Osteoblast (primary cell): Measurements from ENCODE around the gene NEMP2. TPM values are rescaled to one million over a fixed set of nuclear protein-coding genes. Genes with fewer than 3 reads are reported as not detected.

ENCODE experiments used
- DNase-seq: peaks from one replicate; pipeline ENCODE4 v3.0.0; 2011; ENCODE audit warnings: low spot score, mixed read lengths; ENCODE audit not compliant: insufficient read length; ENCODE audit errors: missing footprints
- H2AFZ ChIP-seq: 2 replicates; pipeline ENCODE4 v1.6.0; 2011; ENCODE audit warnings: mild to moderate bottlenecking, low read length
- H3K27ac ChIP-seq: 2 replicates; pipeline ENCODE4 v1.5.1; 2011; ENCODE audit warnings: mild to moderate bottlenecking, low read depth, low read length, moderate library complexity
- H3K27me3 ChIP-seq: 2 replicates; pipeline ENCODE4 v1.6.0; 2012; ENCODE audit warnings: mild to moderate bottlenecking, control low read depth, inconsistent platforms, low read length, moderate library complexity; ENCODE audit not compliant: insufficient read depth
- H3K36me3 ChIP-seq: 2 replicates; pipeline ENCODE4 v1.5.1; 2011; ENCODE audit warnings: mild to moderate bottlenecking, low read length, control low read depth, moderate library complexity; ENCODE audit not compliant: insufficient read depth
- H3K4me1 ChIP-seq: 2 replicates; pipeline ENCODE4 v1.5.1; 2011; ENCODE audit warnings: mild to moderate bottlenecking, low read length, control low read depth, moderate library complexity; ENCODE audit not compliant: insufficient read depth
- H3K4me2 ChIP-seq: 2 replicates; pipeline ENCODE4 v1.6.0; 2011; ENCODE audit warnings: mild to moderate bottlenecking, low read length; ENCODE audit not compliant: insufficient read depth
- H3K4me3 ChIP-seq: fragments of 200-600 bp; sonication (generic); 3 replicates; pipeline ENCODE4 v1.5.1; 2012; ENCODE audit warnings: mild to moderate bottlenecking, low read length, inconsistent platforms; ENCODE audit not compliant: insufficient read depth
- H3K79me2 ChIP-seq: 2 replicates; pipeline ENCODE4 v1.6.0; 2012; ENCODE audit warnings: mild to moderate bottlenecking, low read length, control low read depth, inconsistent platforms; ENCODE audit not compliant: insufficient read depth
- H3K9me3 ChIP-seq: 2 replicates; pipeline ENCODE4 v1.5.1; 2011; ENCODE audit warnings: low read depth, low read length, control low read depth
- H4K20me1 ChIP-seq: 2 replicates; pipeline ENCODE4 v1.6.0; 2012; ENCODE audit warnings: mild to moderate bottlenecking, low read length, control low read depth; ENCODE audit not compliant: insufficient read depth
- CTCF ChIP-seq: IDR thresholded peaks from 2 replicates; pipeline ENCODE4 v1.5.1; 2011; ENCODE audit warnings: mild to moderate bottlenecking, low read depth, low read length, moderate library complexity; ENCODE audit errors: extremely low read depth
- total RNA-seq: library from RNA; depleted of rRNA; stranded (reverse); fragments of >200 nt; gene quantifications from 2 replicates; pipeline ENCODE4 v1.2.3, GENCODE V29; 2012

NEMP2 gene
- total RNA-seq, 1 donor = 4.7 TPM

GRCh38 chr2:190582019-190582418 lies 47.5 kb upstream of the NEMP2 start:
- Histone ChIP-seq H4K20me1 (no peaks in the 10 kb centered on the region), H3K79me2 (no peaks in the 10 kb centered on the region), H3K27ac (no peak overlapping the region), H2AFZ (no peak overlapping the region), H3K36me3 (no peaks in the 10 kb centered on the region), H3K9me3 (no peaks in the 10 kb centered on the region), H3K4me2 (no peak overlapping the region), H3K4me3 (no peak overlapping the region), H3K27me3 (no peaks in the 10 kb centered on the region), H3K4me1 (peaks cover 14% of the 10 kb centered on the region)
- no peak for TF ChIP-seq CTCF
- DNase-seq = no peak

DNA sequence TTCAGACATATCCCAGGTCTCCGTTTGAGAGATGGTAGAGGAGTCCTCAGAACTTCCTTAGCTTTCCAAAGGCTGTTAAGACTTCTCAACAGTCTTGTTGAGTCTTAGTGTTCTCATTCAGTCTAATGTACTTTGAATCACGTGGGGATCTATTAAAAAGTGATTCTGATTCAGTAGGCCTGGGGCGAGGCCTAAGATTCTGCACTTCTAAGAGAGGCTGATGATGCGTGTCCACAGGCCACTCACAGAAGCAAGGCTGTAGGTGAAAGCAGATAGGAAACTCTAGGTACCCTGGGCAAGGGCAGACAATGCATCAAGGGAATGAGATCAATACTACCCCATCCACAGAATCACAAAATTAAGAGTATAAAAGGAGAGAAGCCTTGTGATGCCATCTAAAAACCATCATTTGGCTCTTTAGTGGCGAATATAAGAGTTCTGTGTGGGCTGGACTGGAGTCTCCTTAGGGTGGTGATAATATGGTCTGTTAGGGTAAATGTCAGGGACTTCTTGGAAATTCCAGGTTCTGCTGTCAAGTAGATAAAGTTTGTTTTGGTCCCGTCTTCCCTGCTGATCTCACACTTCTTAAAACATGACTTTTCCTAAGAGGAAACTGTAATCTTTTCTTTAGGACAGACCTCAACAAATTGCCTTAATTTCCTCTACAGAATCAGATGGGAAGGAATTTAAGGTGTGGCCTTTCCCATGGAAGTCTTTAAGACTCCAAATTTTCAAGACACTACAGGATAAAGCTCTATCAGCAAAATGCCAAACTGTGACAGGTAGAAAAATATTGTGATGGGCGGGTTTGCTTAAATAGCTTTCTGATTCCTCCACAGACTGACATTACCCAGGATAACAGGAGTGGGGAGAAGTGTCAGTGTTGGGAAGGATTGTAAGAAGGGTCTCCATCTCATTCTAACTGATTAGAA lies 45.7 kb upstream of the NEMP2 start:
- Histone ChIP-seq H4K20me1 (no peaks in the 10 kb centered on the region), H3K4me2 (no peak overlapping the region), H3K36me3 (no peaks in the 10 kb centered on the region), H3K27me3 (no peaks in the 10 kb centered on the region), H3K27ac (no peak overlapping the region), H3K4me3 (no peak overlapping the region), H2AFZ (no peak overlapping the region), H3K9me3 (no peaks in the 10 kb centered on the region), H3K4me1 (peaks cover 14% of the 10 kb centered on the region), H3K79me2 (no peaks in the 10 kb centered on the region)
- no peak for TF ChIP-seq CTCF
- no peak for DNase-seq

DNA sequence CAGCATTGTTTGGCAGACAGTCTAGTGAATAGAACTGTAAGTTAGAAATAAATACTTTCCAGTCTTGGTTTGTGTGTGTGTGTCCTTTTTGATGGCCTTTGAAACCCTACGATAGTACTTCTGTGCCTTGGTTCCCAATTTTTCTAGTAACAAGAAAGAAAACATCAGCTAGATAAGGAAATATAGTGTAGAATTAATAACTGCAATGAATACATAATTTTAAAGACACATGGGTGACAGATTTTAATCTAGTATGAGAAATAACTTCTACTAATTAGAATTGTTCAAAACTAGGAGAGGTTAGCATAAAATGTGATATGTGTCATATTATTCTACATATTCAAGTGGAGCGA lies 44.5 kb upstream of the NEMP2 start:
- Histone ChIP-seq H3K4me2 (peak overlapping the region; percentile 29), H3K27ac (no peak overlapping the region), H3K36me3 (no peaks in the 10 kb centered on the region), H2AFZ (peak overlapping the region; percentile 43), H4K20me1 (no peaks in the 10 kb centered on the region), H3K79me2 (no peaks in the 10 kb centered on the region), H3K4me1 (peaks cover 14% of the 10 kb centered on the region), H3K9me3 (no peaks in the 10 kb centered on the region), H3K27me3 (no peaks in the 10 kb centered on the region), H3K4me3 (no peak overlapping the region)
- DNase-seq = no peak
- TF ChIP-seq CTCF = no peak
